GM18861 (cell line): ENCODE measurements around the gene DCD.

ENCODE experiments used
- ATAC-seq: cut with Tn5 transposase; IDR thresholded peaks from one replicate; pipeline ENCODE4 v1.9.1; 2021; ENCODE audit not compliant: unreplicated experiment

Gene DCD, protein sequence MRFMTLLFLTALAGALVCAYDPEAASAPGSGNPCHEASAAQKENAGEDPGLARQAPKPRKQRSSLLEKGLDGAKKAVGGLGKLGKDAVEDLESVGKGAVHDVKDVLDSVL

DNA sequence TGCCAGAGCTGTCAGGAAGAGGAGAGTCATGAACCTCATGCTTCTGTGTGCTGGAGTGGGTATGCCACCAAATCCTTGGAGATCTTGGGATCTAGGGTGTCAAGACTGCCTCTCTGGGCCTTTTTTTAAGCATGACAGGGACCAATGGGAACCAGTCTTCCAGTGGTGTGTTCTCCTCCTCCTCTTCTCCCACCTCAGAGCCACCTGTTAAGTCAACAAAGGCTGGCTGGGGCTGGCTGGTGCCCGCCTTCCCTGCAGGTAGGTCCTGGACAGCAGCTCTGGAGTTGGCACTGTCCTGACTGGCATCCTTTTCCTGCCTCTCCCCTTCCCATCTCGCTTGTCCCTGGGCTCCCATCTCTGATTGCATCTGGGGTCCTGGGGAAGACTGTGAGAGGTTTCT is at the start of gene DCD:
DCD (minus strand) TSS at position 101 of the 400 bp plus-strand sequence; CDS start at position 39, 62 bp downstream.
- no peak for ATAC-seq

DNA sequence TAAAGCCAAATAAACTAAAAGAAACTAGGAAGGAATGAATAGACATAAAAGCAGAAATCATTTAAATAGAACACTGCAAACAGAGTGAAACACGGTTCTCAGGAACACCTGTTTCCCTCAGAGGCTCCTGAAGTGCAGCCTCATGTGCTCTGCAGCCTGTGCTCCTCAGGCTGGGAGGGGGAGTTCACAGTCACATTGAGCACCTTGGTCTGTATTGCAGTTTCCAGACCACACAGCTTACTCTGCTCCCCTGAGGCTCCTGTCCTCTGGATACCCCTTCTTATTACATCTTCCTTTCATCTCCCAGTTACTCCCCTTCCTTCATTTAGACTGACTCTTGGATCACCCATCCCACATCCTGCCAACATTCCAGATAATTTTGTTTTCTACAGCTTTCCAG is 49.7 kb upstream of the DCD start:
- no peak for ATAC-seq

DNA sequence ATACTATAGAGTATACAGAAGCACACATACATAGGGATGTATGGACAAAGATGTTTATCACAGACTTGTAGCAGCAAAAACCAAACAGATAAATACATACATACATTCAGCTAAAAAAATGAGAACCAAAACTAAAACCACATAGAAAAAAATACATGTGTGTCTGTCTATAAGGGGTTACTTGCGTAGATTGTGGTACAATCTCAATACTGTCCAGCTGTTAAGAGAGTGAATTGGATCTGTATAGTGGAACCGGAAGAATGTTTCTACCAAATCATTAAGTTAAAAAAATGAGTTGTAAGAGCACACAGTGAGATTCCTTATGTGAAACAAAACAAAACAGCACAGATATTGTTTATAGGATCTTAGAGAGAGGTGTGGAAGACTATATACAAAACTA is 44.2 kb upstream of the DCD start:
- no peak for ATAC-seq

DNA sequence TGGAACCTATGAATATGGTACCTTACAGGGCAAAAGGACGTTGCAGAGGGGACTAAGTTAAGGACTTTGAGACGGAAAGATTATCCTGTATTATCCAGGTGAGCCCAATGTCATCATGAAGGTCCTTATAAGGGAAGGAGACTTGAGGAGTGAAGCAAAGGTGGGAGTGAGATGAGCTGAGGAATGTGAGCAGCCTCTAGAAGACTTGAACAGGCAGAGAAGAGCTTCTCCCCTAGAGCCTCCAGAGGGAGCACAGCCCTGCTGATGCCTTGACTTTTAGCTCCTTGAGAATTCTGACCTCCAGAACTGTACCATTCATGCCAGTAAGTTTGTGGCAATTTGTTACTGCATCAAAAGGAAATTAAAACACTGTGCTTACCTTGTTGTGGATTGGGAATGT is 41.8 kb upstream of the DCD start:
- ATAC-seq, result no peak

DNA sequence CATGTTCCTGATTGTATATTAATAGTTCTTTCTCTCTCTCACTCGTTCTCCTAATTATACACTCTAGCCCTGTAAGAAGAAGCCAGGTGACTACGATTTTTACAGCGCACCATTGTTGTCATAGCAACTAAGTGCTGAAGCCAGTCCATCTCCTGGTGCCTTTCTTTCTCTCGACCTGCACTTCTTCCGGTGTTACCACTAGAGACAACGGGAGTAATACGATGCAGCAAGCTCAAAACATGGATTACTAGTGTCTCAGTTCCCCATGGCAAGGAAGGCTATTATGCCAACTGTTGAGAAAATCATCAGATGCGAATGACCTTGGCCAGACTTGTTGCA is 40.8 kb upstream of the DCD start:
- ATAC-seq, result no peak

DNA sequence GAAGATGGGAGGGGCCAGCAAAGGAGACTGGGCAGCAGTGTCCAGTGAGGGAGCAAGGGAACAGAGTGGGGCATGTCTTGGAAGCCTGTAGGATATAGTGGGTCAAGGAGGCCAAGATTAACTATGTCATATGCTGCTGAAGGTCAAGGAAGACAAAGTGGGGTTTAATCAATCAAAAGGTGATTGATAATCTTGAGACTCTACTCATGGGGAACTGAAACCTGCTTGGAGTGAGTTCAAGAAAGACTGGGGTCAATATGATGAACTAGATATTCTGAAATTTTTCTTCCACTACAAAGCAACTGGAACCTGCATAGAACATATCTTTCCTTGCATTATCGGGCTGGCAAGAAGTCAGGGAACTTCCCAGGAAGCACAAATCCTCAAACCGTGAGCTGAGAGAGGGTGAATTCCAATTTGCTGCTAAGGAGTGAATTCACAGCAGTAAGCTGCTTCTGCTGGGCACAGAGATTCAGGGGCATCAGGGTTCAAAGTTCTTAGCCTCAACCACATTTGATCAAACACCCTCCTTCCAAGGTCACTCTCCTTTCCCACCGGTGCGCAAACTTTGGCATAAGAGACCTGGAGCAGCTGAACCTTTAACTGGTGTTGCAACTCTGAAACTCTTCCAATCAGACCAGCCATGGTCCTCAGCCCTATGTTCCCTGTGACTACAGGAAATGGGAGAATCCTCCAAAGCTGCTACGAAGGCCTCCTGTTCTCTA is 40.3 kb upstream of the DCD start:
- ATAC-seq, result no peak

DNA sequence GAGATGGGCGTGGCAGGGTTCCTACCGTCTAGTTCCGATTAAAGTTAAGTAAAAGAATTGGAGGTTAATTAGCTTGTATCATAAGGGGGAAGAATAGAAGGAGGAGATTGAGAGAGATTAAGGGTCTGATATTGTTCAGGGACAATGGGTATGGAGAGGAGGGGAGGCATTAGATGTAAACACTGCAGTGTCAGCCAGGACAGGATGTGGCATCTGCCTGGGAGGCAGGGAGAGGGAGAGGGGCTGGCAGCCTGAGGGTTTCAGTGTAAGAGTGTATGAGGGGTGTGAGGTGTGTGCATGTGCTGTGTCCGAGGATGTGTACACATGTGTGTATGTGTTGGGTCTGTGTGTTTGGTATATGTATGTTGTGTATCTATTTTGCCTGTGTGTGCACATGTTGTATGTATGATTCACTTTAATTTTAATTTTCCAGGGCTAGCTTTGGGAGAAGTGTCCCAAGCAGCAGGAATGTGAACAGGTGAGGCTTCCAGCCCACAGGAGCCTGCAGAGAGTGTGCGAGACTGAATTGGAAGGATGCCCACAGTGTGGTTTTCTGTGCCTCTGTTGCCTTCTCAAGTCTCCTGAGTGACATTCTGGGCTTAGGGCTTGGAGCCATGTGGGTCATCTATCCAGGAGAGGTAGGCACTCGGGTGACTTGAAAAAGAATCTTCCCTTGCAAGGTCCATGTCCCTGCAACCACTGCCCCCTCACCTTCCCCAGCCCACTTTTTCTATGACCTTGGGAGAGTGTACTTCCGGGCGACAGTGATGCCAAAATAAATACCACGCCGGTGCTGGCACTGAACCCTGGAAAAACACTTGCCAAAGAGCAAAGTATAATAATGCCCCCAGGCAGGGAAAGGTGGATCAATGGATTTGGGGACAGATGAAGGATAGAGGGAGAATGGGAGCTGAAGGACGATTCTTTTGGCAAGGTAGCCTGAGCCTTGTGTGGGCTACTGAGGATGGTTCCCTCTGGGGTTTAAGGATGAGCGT is 36.8 kb upstream of the DCD start:
- no peak for ATAC-seq

DNA sequence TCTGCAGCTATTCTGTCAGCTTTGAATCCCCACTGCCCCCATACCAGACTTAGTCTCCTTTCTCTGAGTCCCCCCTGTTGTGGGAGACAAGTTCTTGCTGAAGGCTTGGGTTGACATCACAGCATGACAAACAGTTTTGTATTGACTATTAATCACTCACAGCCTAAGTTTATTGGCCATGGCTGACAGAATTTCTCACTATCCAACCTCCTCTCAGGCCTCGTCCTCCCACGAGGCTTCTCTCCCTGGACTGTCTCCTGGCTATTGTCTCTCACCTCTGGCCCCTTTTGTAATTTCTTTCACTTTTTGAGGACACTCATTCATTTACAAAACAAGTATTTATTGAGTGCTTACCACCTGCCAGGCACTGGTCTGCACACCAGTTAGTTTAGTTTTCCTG is 35.2 kb upstream of the DCD start:
- ATAC-seq, result no peak

DNA sequence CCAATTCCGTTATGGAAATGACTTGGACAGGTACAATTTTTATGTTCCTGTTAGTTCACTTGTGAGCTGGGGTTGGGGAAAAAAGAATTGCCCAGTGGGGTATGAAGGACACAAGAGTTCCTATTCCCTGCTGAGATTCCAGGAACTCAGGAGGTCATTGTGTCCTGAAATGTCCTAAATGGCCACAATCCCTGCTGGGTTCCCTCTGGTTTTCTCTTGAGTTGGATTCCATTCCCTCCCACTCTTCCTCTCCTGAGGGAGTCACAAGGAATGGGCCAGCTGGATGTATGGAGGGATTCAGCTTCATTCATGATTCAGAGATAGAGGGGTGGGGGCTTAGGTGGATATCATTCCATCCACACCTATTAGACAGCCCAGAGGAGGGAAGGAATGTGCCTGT is 34.5 kb upstream of the DCD start:
- ATAC-seq, result no peak

DNA sequence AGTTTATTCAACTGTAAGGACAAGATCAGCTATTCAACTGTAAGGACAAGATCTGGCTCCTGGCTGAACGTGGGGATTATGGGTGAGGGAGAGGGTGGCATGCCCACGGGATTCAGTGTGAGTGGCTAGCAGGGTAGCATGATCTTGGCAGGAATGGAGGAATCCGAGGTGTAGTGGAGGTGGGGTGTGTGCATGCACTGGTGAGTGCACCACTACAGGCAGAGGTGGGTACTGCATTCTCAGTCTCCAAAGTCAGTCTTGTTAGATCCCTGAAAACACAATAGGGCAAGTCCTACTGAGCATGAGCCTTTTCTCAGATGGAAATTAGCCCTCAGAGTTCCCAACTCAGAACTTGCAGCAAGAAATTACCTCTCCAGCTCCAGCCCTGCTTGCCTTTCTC is 32.2 kb upstream of the DCD start:
- peak; percentile 56 for ATAC-seq

DNA sequence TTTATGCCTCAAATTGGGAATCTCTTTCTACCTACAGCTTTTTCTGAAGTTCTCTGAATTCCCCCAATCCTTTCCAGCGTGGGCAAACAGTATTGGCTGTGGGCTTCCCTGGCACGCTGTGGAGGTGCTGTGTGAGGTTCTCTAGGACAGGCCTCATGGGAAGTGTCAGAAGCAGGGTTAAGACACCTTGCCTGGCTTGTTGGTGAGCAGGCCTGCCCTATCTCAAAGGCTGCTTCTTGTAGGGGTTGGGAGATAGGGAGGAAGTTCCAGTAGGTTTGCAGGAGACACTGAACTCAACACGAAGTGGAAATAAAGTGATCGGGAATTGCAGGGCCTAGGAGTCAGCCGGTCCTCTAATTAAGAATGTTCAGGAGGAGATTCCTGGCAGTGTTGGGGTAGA is 30.0 kb upstream of the DCD start:
- ATAC-seq, result no peak

DNA sequence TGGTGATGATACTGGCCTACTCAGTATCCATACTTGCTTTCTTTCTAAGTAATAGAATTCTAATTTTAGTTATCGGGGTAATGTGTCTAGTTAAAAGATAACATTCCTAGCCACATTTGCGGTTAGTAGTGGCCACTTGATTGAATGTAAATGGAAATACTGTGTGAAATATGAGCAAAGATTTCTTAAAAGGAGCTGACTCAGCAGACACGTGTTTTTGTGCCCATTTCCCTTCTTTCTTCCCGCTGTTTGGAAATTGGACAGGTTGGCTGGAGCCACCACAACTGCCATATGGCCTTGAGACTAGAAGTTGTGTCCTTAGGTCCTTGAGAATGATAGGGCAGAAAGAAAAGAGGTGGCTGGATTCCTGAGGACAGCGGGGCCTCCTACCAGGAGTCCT is 19.8 kb upstream of the DCD start:
- no peak for ATAC-seq

DNA sequence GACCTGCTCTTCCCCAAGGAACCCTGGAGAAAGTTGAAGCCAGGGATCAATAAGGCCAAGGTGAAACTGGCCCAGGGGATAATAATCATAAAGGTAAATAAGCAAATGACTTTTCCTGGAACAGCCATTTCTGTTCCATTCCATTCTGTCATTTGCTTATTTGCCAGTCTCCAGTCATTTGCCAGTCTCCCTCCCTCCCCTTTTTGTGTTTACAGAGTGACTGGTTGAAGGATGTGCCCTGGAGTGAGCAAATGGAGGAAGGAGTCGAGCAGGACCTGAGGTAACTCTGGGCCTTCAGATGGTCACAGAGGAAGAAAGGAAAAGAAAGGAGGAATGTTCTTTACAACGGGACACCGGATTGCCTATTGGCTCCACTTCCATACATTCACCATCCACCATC is 17.8 kb upstream of the DCD start:
- ATAC-seq, result no peak

DNA sequence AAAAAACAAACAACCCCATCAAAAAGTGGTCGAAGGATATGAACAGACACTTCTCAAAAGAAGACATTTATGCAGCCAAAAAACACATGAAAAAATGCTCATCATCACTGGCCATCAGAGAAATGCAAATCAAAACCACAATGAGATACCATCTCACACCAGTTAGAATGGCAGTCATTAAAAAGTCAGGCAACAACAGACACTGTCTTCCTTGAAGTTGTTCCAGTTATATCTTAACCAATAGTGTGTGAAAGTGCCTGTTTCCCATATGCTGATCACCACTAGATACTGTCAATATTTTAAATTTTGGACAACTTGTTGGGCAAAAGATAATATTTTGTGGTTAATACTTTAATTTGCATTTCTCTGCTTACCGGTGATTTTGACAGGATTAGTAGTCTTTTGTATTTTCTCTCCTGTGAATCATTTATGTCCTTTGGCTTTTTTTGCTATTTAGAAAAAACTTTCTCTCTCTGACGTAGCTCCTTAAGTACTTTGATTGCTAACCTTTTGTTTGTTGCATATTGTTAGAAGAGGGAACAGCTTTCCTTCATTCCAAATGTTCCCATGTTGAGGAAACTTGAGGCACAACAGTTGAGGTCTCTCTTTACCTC is 17.0 kb upstream of the DCD start:
- ATAC-seq, result peak; percentile 56

DNA sequence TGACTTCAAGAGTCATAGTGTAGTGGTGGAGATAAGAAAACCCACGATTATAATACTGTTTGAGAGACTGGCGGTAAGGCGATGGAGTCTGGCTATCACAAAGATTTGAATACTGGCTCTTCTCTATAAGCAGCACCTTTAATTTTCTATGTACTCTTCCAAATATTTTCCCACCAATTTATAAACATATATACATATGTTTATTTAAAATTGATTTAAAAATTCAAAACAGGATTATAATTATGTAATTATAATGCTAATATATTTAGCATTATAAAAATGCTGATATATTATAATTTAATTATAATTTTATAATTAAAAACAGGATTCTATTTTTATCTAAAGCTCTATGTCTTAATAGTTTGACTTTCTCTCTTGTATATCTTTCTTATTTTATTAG is 15.4 kb upstream of the DCD start:
- ATAC-seq, result no peak

DNA sequence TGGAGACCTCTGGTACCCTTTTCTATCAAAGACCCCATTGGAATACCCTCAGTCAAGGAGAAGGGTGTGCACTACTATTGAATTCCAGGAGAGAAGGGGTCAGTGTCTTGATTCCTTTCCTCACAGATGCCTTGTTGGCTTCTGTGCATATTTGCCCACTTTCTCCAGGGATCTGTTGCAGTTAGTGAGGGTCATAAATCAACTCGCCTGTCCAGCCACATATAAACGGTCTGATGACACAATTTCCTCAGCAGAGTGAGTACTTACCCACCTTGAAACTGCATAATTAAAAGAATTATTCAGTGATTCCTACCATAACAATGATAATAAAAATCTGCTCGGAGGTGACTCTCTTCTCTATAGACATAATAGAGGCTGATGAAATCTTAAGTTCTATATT is 13.9 kb upstream of the DCD start:
- ATAC-seq, result no peak

DNA sequence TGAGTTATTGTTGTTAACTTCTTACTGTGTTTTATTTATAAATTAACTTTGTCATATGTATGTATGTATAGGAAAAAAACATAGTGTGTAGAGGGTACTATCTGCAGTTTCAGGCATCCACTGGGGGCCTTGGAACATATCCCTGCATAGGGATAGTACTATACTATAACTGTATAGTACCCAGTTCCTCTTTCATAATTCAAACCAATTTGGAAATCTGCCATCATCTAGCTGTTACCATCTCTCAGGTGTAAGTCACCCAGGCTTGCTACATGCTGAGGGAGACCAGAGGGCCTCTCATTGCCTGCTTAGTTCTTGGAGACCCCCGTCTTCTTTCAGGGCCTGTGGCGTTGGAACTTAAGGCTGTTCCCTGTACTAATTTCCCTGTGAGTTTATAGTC is 12.9 kb upstream of the DCD start:
- ATAC-seq, result peak; percentile 44

DNA sequence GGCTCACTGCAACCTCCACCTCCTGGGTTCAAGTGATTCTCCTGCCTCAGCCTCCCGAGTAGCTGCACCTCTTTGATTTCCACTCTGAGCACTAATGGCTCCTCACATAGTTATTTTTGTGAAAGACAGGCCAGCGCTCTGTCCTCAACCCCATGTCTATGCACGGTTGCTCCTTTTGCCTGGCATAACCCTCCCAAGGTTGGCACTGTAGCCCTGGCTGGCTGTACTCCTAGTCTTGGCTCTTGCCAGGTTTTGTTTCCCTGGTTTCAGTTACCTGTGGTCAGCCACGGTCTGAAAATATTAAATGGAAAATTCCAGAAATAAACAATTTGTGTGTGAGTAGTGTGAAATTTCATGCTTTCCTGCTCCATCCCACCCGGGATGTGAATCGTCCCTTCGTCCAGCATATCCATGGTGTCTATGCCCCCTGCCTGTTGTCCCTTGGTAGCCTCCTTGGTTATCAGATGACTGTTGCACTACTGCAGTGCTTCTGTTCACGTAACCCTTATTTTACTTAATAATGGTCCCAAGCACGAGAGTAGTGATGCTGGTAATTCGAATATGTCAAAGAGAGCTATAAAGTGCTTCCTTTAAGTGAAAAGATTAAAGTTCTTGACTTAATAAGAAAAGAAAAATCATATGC is 12.3 kb upstream of the DCD start:
- ATAC-seq, result no peak

DNA sequence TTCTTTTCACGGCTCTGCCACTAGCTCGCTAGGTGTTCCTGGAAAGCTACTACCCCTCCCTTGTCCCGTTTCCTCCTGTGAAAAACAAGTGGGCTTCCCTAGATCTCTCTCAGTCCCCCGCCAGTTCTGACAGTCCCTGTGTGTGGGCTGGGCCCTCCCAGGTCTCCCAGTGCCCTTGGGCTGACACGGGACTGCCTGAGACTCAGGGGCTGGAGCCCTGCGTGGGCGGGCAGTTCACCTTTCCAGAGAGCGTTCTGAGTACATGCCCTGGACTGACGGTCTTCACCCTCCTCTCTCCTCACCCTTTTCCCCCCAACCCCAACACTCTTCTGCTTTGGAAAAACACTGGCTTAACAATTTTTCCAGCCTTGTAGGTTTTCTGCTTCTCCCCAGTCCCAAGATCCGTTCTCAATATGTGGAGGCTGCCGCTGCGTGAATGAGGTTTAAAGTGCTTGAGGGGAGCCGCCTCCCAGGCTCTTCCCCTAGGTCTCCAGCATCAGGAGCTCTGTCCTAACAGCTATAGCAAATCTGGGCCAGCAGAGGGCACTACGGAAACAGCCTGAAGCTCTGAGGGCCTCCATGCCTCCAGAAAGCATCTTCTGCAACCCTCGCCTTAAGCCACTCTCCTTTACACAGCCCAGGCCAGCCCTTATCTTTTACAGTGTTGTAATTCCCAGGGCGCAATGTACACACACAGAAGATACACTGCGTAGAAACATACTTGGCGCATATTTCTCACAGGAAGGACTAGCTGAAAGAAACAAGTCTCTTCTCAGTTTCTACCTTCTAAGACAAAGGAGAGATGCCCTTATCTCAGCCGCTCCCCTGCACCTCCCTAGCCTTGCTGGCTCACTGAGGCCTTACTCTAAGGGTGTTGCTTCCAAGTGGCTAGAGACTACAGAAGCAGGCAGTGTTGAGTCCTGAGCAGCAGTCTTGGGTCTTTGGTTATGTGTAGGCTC is 10.4 kb upstream of the DCD start:
- ATAC-seq, result no peak

DNA sequence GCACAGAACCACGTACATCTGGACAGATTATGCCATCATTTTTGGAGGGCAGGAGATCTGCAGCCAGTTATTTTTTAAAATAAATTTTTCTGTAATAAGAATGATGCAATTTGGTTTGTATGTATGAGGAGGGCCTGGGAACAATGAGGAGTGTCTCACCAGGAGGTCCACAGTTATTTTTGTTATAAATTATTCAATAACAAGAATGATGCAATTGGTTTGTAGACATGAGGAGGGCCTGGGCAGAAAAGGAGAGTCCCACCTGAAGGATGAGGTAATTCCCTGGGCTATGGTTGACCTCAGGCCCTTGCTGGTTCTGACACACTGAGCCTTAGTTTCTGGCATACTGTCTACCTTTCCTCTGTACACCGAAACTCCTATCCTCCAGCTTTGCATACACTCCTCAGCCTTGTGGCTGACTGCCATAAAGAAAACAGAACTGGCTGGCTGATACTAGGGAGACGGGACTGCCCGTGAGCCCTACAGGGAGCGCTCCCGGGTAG is 9.0 kb upstream of the DCD start:
- ATAC-seq, result no peak
